Activated naive CD4-positive, alpha-beta T cell treated with anti-CD3 and anti-CD28 coated beads, Interleukin-2, amount 50 U/mL, for 16 hours (primary cell): ENCODE measurements around the gene KIF14.
A peak's percentile ranks its signal among the peaks of the same experiment; 100 is the strongest.

Source experiments
- DNase-seq: peaks from one replicate; pipeline ENCODE4 v3.0.0-alpha.2; 2020

KIF14 gene

DNA sequence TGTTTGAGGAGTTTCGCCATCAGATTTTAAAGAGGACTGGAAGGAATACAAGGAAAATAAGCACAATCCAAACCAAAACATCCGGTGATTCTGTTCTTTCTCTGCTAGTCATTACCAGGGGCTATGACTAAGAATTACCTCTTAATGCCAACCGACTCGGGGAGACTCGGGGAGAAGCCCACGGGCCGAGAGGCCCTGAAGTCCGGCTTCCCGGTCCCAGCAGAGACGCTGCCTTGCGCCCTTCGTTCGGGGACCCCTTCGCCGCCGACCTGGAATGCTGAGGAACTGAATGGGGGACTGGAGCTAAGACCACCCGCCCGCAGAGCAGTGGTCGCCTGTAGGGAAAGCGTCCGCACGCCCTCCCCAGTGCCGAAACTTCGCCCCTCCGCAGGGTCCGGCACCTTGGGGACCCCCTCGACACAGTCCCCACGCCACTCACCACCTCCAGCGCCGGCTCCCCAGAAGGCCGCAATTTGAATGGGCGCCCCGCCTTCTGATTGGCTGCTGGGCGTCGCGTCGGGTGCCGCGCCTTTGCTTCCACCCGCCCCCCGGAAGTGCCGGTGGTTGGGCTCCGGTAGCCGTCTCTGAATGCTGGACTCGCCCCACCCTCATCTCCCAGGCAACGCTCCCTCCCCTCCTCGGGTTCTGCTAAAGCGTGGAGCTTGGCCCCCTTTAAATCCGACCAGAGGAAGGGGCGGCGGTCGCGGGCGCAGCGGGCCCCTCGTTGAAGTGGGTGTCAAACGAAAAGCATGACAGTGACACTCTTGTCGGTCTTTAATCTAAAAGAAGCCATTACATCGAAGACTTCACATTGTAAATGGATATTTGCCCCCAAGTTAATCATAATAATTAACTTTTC lies at the start of gene KIF14:
TSS of gene KIF14 (minus strand) at position 479 of the 859 bp plus-strand sequence. CDS start 2,028 bp downstream, outside the sequence.
- peak; percentile 93 for DNase-seq

DNA sequence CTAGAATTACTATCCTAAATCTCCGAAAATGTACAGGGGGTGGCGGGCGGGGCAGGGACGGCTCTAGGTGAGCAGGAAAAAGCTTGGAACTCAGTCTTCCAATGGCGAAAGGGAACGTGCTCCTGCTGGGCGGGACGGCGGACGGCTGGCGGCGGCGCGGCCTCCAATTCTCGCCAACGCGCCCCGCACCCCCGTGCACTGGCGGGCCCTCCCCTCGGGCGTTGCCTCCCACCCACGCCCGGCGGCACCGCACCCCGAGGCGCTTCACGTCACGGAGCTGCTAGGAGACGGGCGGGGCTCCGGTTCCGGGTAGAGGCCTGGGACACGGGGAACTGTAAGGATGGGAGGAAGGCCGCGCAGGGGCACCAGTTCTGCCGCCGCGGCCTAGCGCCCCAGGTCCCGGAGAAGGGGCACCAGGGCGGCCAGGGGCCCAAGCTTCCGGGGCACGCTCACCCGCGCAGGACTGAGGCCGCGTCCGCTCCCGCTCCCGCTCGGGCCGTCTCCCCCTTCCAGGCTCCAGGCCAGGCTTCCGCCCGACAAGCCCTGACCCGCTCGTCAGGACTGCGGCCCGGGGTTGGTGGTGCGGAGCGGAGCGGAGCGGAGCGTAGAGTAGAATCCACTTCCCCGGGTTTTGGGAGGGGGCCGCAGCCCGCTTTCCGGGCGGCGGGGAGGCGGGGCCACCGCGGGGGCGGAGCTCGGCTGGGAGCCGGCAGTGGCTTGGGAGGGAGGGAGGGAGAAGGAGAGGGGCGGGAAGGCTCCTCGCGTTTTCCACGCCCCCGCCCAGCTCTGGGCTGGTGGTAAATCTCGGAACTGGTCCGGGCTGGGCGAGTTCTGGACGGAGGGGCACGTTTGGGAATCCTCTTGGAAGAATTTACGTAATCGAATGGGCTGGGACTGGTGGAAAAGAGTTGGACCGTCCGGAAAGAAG lies 49.0 kb upstream of the KIF14 start, which contains the start of gene DDX59:
TSS of gene DDX59 (minus strand) at position 594 of the 928 bp plus-strand sequence. CDS start 3,167 bp downstream, outside the sequence.
- DNase-seq = peak; percentile 93

- DNase-seq = no peak
These were observed 48.2 kb upstream of the KIF14 start for GRCh38 chr1:200668514-200669313.

DNA sequence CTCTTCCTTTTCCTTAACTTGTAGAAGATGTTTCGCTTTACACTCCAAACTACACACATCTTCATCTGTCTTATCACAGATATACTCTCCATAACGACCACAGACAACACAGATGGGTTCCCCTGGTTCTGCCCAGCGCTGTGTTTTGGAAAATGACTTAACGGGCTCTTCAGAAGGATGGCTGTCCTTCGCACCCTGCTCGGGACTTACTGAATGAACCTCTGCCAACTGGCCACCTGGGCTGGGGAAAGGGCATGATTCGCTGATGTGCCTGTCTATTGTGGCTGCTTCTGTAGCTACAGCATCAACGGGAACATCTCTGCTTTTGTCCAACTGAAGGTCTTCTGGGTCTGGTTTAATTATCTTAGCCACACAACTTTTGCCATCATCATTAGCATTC lies 45.8 kb upstream of the KIF14 start:
- no peak for DNase-seq

- DNase-seq = no peak
These were observed 45.3 kb upstream of the KIF14 start for GRCh38 chr1:200665861-200666260.

DNA sequence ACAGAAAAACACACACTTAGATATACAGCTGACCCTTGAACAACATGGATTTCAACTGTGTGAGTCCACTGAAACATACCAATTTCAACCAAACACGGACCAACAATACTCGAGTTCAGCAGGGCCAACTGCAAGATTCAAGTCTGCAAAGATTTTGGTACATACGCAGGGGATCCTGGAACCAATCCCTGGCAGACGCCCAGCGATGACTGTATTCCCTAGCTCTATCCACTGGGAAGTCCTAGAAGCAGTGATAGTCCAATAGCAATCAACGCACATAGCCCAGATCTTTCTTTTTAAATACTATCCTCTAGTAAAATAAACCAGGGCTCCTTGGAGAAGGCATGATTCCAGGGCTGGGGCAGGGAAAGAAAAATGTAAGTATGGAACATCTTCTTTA lies 40.2 kb upstream of the KIF14 start:
- no peak for DNase-seq

DNA sequence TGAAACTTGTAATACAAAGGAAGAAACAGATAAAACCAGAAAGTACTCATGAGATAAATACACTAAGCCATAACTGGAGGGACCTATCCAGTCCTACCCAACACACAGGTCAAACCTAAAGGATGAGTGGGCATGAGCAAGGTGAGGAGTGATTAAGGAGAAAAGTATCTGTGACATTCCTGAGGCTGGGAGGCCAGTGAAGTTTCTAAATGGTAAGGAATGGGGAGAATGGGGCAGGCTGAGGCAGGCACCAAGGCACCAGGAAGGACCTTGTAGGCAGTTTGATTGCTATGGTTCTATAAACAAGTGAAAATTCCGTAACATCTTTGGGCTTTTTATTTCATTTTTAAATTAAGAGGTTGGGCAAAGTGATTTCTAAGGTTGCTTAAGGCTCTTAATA lies 38.7 kb upstream of the KIF14 start:
- DNase-seq = no peak

- no peak for DNase-seq
These were observed 37.7 kb upstream of the KIF14 start for GRCh38 chr1:200658037-200658818.

- DNase-seq = no peak
These were observed 34.1 kb upstream of the KIF14 start for GRCh38 chr1:200654660-200655059.

GRCh38 chr1:200653022-200653462 lies 32.5 kb upstream of the KIF14 start:
- DNase-seq = no peak

DNA sequence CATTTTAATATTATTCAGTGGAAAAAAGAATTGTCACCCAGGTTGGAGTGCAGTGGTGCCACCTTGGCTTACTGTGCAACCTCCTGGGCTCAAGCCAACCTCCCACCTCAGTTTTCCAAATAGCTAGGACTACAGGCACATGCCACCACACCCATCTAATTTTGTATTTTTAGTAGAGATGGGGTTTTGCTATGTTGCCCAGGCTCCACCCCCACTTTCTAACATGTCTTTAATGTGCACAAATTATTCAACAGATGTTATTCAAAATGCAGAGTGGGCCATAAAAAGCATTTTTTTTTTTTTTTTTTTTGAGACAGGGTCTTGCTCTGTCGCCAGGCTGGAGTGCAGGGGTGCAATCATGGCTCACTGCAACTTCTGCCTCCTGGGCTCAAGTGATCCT lies 31.8 kb upstream of the KIF14 start:
- no peak for DNase-seq

GRCh38 chr1:200646515-200646914 lies 26.0 kb upstream of the KIF14 start:
- no peak for DNase-seq

DNA sequence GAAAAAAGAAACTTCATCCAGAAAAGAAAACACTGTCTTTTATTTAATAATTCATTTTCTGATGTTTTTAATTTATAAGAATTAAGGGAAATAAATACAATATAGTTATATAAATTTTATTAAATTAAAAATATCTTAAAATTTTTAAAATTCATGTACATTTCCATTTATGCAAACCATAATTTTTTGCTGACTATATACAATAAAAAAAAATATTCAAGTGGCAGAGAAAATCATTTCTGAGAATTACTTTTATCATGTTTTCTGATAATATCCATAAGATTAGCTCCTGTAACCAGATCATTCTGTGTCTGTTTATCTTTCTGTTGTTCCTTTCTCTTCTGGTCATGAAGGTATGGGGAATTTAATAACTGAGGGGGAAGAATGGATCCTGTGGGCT lies 23.5 kb upstream of the KIF14 start:
- no peak for DNase-seq

GRCh38 chr1:200642481-200642880 lies 21.9 kb upstream of the KIF14 start:
- no peak for DNase-seq

DNA sequence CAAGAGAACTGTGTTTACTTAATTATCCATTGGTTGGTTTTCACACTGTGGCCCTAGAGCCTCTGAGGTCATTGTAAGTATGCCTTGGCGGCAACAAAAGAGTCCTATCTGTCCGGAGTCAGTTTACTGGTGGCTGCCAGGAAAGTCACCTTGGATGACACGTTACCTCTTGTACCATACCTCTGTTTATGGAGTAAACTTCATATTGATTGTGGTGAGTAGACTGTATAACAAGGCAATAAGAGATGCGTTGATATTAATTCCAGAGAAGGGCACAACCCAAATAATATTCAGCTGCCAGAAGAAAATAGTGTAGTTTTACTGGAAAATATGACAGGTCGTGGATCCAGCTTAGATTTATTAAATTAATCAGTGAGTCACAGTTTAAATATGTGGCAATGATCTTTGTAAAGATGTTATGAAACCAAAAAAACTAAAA lies 20.4 kb upstream of the KIF14 start:
- no peak for DNase-seq

DNA sequence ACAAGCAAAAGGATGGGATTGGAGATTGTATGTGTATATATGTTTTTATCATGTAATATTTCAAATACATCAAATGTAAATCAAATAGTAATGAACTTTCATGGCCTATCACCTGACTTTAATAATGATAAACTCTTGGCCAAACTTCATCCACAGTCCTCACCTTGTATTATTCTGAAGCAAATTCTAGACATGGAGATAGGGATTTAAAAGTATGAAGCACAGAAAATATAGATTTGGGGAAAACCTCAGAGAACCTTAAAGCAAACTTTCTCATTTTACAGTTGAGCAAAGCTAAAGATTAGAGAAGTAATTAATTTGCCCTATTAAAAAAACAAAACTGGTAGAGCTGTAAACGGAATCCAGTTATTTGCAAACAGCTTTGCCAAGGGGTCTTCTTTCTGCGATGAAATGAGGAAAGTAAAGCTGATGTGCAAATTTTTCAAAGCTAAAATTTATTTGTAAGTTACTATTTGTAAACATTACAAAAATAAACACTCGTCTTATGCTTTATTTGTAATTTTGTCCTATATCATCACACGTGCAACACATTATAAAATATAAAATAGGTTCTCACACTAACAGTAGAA lies 19.9 kb upstream of the KIF14 start:
- DNase-seq = no peak

DNA sequence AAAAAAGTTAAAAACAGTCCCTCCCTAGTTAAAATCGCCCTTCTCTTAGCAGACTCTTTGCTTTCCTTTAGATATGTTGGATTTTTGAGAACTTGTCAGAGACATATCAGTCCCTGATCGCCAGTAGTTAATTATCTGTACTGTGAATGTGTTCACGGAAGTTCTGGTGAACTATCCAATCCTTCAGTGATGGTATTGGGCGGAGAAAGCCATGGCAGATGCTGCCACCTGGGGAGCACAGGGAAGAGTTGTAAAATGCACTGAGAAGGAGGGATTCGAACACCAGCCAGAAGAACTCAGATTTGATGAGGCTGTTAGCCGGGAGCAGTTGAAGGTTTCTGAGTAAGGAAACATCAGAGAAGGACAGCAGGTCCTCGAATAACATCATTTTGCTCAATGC lies 17.5 kb upstream of the KIF14 start:
- DNase-seq = no peak

GRCh38 chr1:200636681-200637080 lies 16.1 kb upstream of the KIF14 start:
- DNase-seq = no peak

- no peak for DNase-seq
These were observed 13.9 kb upstream of the KIF14 start for GRCh38 chr1:200634261-200635122.

GRCh38 chr1:200631375-200631774 lies 10.8 kb upstream of the KIF14 start:
- DNase-seq = no peak
